Pancreas (tissue), 10 donors: ENCODE results near the gene CT47B1. TPM values are rescaled to one million over a fixed set of nuclear protein-coding genes. Genes with fewer than 3 reads are reported as not detected.
"Not testable (repeated sequence)": the region's sequence is repeated elsewhere in the genome, so short reads cannot be mapped to it uniquely, and the experiment has no call there.

Experiments
- ATAC-seq, 4 donors: fragments of 200-7000 bp; cut with Tn5 transposase; one replicate each; pipeline versions ENCODE4 v1.8.0 to v1.9.1; 2020; ENCODE audit warnings: mild to moderate bottlenecking in 4 of 4, moderate library complexity in 4 of 4
- DNase-seq, 6 donors: peaks; one replicate each; pipeline ENCODE4 v3.0.0-alpha.2; 2020
- FAIRE-seq: peaks from 2 replicates; lab custom pipeline; 2012; peaks lifted over from hg19 to GRCh38; lab: Jason Lieb, UNC
- H3K27ac ChIP-seq, 4 donors: fragments of 200-600 bp; sonication (generic); 1 replicate in 3 of 4; 2 replicates in 1 of 4; pipeline versions ENCODE4 v1.5.0 to v1.8.0; 2020
- H3K27me3 ChIP-seq, 4 donors: fragments of 200-600 bp; one replicate each; pipeline ENCODE4 v1.8.0; 2021
- H3K36me3 ChIP-seq, 3 donors: fragments of 200-600 bp; sonication (generic) in 1 of 3; one replicate each; pipeline versions ENCODE4 v1.5.0 to v1.8.0; 2020 to 2021
- H3K4me1 ChIP-seq, 3 donors: fragments of 200-600 bp; one replicate each; pipeline ENCODE4 v1.8.0; 2021
- H3K4me3 ChIP-seq, 4 donors: fragments of 200-600 bp; sonication (generic) in 2 of 4; one replicate each; pipeline versions ENCODE4 v1.5.0 to v1.8.0; 2020 to 2021
- H3K9me3 ChIP-seq, 4 donors: fragments of 200-600 bp; one replicate each; pipeline ENCODE4 v1.8.0; 2021
- CTCF ChIP-seq, 4 donors: fragments of 200-600 bp; sonication (generic) in 3 of 4; IDR thresholded peaks; one replicate each; pipeline versions ENCODE4 v1.5.0 to v1.8.0; 2021; ENCODE audit warnings: antibody characterized with exemption in 4 of 4
- WGBS, 2 donors: extraction: QIAGEN DNeasy Blood & Tissue Kit; methylation state at CpG; one replicate each; pipeline ENCODE4 v1.1.7; 2013; 5-methylcytosine and 5-hydroxymethylcytosine counted together
- intact Hi-C, 3 donors: fragments of 100-400 bp; cut with DNase I; formaldehyde crosslinking; loops; one replicate each; pipeline versions ENCODE4 v1.11.1 to v1.14.2; 2022
- polyA plus RNA-seq, 2 donors: library from polyadenylated mRNA; stranded (reverse); fragments of 200-250 nt; gene quantifications; one replicate each; pipeline ENCODE4 v1.2.3, GENCODE V29; 2013
- total RNA-seq, 6 donors: library from RNA; stranded (reverse); fragmentation: NEBNext Ultra II Directional in 4 of 6; extraction: Animal tissue kit (Norgen Biotek cat#: 25700) in 4 of 6; gene quantifications; one replicate each; pipeline versions ENCODE4 v1.2.1 to v1.2.4, GENCODE V29; 2021 to 2023
- donor health status: healthy with polysubstance abuse.
- donor health status: DM: no; HTN: no; CAD: no; lungs with moderate emphysema.
- donor health status: DM: no; HTN: no; CAD: no.
- donor health status: control.
- donor health status: control.
- donor health status: Bipolar disorder and iron deficiency.
- donor health status: DM: yes; HTN: yes; CAD: no.
- donor health status: DM: no; HTN: no; CAD: no.
- donor health status: DM: no; HTN: no; CAD: no.
- donor health status: DM: yes; HTN: yes; CAD: no.

CT47B1 gene
- not detected for total RNA-seq
- not detected for polyA plus RNA-seq

- H3K27ac ChIP-seq, FAIRE-seq, intact Hi-C loops, H3K9me3 ChIP-seq, H3K4me3 ChIP-seq, H3K4me1 ChIP-seq, H3K36me3 ChIP-seq, ATAC-seq, H3K27me3 ChIP-seq, DNase-seq: not testable (repeated sequence)
- WGBS, 2 donors, result no CpG with 5 or more reads among the region's 7 CpGs
Measured at GRCh38 chrX:120875766-120876165, at the start of gene CT47B1. CT47B1 (minus strand) TSS chrX:120875866; CDS start chrX:120875670, 196 bp downstream.

- no peak for FAIRE-seq
- WGBS, 2 donors, result 94 to 95% methylated on average over 50 to 61 of the region's 61 CpGs
- intact Hi-C loops, result no loop called here
Measured at GRCh38 chrX:120874678-120875557, 748 bp downstream of the CT47B1 start.

GRCh38 chrX:120857240-120857639 lies 18.4 kb downstream of the CT47B1 start:
- Histone ChIP-seq H3K27ac (no peak overlapping the region), H3K4me1 (no peaks in the 10 kb centered on the region), H3K4me3 (no peak overlapping the region), H3K9me3 (no peaks in the 10 kb centered on the region), H3K36me3 (no peaks in the 10 kb centered on the region), H3K27me3 (no peaks in the 10 kb centered on the region)
- intact Hi-C loops, result no loop called here
- TF ChIP-seq CTCF (IDR thresholded peaks at IDR 0.05), result no peak
- ATAC-seq (no peak), DNase-seq (no peak), FAIRE-seq (no peak)
- WGBS, 2 donors, result 33 to 43% methylated on average over 4 of the region's 4 CpGs

More at GRCh38 chrX:120874678-120875557, 748 bp downstream of the CT47B1 start:
- no peaks in the 10 kb centered on the region for H3K36me3 ChIP-seq
- TF ChIP-seq CTCF (IDR thresholded peaks at IDR 0.05), result no peak
- no peaks in the 10 kb centered on the region for H3K4me1 ChIP-seq
- ATAC-seq (no peak), DNase-seq (peak in 1 of 6 donors; percentile 56)
- no peak overlapping the region for H3K27ac ChIP-seq
- no peaks in the 10 kb centered on the region for H3K9me3 ChIP-seq
- H3K27me3 ChIP-seq, result no peaks in the 10 kb centered on the region
- no peak overlapping the region for H3K4me3 ChIP-seq

- 34 to 48% methylated on average over 2 of the region's 2 CpGs for WGBS, 2 donors
- Histone ChIP-seq H3K4me3 (no peak overlapping the region), H3K36me3 (no peaks in the 10 kb centered on the region), H3K9me3 (no peaks in the 10 kb centered on the region), H3K4me1 (no peaks in the 10 kb centered on the region), H3K27me3 (no peaks in the 10 kb centered on the region), H3K27ac (no peak overlapping the region)
- intact Hi-C loops, result no loop called here
- TF ChIP-seq CTCF (IDR thresholded peaks at IDR 0.05), result no peak
- DNase-seq (no peak), FAIRE-seq (no peak), ATAC-seq (no peak)
Measured at GRCh38 chrX:120840827-120841226, 34.8 kb downstream of the CT47B1 start.

GRCh38 chrX:120839491-120839890 lies 36.2 kb downstream of the CT47B1 start:
- Histone ChIP-seq H3K4me1 (no peaks in the 10 kb centered on the region), H3K27me3 (no peaks in the 10 kb centered on the region), H3K27ac (no peak overlapping the region), H3K9me3 (no peaks in the 10 kb centered on the region), H3K36me3 (no peaks in the 10 kb centered on the region), H3K4me3 (no peak overlapping the region)
- DNase-seq (no peak), FAIRE-seq (no peak), ATAC-seq (no peak)
- no peak for TF ChIP-seq CTCF (IDR thresholded peaks at IDR 0.05)
- intact Hi-C loops, result no loop called here

GRCh38 chrX:120827213-120827612 lies 48.5 kb downstream of the CT47B1 start:
- H3K9me3 ChIP-seq, H3K27ac ChIP-seq, ATAC-seq, FAIRE-seq, H3K4me1 ChIP-seq, DNase-seq, H3K36me3 ChIP-seq, H3K4me3 ChIP-seq, H3K27me3 ChIP-seq, intact Hi-C loops: not testable (repeated sequence)
- WGBS, 2 donors, result 73 to 74% methylated on average over 1 of the region's 1 CpG
